Measurements from ENCODE around the gene ZNRF2. TPM values are rescaled to one million over a fixed set of nuclear protein-coding genes. Genes with fewer than 3 reads are reported as not detected.
A peak's percentile ranks its signal among the peaks of the same experiment; 100 is the strongest.
"Not testable (repeated sequence)": the region's sequence is repeated elsewhere in the genome, so short reads cannot be mapped to it uniquely, and the experiment has no call there.

The ZNRF2 gene
- total RNA-seq, 1 donor = 12.7 TPM

DNA sequence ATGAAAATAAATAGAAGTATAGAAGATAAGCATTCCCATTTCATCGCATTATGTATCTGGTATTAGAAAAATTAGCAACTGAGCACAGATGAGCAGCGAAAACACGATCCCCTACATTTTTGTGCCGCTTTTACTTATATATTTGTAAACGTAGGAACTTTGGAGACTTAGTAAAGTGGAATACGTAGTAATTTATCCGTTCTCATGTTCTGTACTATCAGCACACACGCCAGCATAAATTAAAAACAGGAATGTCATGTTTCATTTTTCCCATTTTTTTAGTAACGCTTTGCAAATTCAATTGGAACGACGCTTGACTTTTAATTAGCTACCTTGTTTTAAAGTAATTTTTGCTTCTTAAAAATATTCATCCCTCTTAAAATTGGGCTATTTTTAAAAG is 2.4 kb downstream of the ZNRF2 start:
- DNase-seq (ENCODE audit: low read depth in 2 of 3, low spot score in 2 of 3) = no peak

DNA sequence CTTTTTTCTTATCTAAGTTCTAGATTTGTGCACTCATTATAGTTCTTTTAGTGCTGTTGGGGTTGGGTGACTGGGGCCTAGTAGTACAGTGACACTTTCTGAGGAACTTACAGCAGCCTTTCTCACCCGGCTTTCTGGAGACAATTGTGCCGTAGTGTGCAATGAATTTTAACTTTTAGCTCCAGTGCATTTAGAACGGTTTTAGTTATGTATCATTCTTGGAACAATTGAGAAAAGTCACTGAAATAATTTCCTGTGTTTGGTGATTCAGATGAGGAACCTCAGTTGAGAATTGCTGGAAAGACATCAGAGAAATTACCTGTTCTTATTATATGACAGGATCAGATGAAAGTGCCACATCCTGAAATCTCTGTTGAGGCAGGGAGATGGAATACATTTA is 3.2 kb downstream of the ZNRF2 start:
- not testable (repeated sequence) for DNase-seq (ENCODE audit: low read depth in 2 of 3, low spot score in 2 of 3)

DNA sequence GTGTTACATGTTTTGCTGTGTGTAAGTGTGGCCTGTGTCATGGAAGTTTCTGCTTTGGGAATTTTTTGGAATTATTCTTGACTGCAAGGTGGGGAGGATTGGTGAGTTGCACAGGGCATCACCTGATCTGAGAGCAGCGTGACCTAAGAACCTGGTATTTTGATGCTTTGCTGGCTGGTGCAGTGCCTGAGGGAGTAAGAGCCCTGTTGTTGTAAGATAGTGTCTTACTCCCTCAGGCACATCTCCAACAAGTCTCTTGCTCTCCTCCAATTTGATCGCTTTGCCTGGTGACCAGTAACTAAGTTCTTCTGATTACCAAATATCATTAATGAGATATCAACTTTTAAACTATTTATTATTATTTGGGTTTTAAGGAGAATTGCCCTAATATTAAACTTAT is 5.2 kb downstream of the ZNRF2 start:
- not testable (repeated sequence) for DNase-seq (ENCODE audit: low read depth in 2 of 3, low spot score in 2 of 3)

DNA sequence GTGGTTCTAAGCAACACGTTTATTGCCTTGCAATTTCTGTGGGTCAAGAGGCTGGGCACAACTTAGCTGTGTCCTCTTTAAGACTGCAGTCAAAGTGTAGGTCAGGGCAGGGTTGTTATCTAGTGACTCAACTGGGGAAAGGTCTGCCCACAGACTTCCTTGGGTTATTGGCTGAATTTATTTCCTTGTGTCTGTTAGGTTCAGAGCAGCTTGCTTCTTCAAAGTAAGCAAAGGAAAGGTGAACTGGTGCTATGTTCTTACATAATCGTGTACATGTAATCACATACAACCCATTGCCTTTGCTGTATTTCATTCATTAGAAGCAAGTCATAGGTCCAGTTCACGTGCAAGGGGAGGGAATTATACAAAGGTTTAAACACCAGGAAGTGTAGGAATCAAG is 5.9 kb downstream of the ZNRF2 start:
- DNase-seq (ENCODE audit: low read depth in 2 of 3, low spot score in 2 of 3) = not testable (repeated sequence)

DNA sequence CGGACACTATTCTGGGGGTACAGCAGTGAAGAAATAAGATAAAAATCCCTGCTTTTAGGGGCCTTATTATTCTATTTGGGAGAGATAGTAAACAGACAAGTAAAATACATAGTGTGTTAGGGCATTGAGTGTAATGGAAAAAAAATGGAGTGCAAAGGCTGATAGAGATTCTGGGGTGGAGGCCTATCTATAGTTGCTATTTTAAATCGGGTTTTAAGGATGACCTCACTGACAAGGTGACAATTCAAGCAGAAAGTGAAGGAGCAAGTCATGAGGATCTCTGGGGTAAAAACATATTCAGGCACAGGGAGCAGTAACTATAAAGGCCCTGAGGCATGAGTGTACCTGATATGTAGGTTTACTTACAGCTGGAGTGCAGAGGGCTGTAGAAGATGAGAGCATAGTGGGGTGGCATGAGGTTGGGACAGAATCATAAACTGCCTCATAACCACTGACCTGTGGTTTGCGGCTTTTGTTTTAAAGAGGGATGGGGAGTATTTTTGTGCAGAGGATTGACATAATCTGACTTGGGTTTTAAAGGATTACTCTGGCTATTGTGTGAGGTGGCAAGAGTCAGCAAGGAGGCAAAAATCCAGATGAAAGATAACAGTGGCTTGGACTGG is 8.1 kb downstream of the ZNRF2 start:
- DNase-seq (ENCODE audit: low read depth in 2 of 3, low spot score in 2 of 3) = not testable (repeated sequence)

DNA sequence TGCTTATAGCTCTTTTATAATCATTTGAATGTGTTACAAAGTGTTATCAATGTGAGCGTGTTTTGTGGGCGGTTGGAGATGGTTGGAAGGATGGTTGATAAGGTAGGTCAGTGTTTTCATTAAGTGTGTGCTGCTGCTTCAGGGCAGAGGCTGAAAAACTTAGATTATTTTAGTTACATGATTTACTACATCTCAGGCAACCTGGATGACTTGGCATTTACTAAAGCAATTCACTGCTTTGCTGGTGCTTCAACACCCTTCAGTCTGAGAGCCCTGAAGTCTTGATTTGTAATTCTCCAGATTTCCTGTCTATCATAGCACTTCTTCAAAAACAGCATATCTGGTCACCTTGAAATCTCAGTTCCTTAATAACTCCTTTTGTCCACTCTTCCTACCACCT is 11.9 kb downstream of the ZNRF2 start:
- peak in 1 of 3 donors; percentile 48 for DNase-seq (ENCODE audit: low read depth in 2 of 3, low spot score in 2 of 3)

DNA sequence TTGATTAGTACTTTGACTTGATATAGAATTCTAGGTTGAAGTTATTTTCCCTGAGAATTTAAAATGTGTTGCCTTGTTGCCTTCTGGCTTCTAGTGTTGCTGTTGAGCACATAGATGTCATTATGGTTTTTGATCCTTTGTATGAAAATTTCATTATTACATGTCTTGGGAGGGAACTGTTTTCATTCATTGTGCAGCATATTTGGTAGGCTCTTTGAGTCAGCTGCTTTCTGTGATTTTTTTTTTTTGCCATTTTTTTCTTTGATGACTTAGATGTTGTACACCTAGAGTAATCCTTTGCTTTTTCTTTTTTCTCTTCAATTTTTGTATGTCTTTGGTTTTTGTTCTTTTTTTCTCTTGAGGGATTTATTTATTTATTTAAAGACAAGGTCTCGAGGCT is 13.1 kb downstream of the ZNRF2 start:
- DNase-seq (ENCODE audit: low read depth in 2 of 3, low spot score in 2 of 3) = not testable (repeated sequence)

DNA sequence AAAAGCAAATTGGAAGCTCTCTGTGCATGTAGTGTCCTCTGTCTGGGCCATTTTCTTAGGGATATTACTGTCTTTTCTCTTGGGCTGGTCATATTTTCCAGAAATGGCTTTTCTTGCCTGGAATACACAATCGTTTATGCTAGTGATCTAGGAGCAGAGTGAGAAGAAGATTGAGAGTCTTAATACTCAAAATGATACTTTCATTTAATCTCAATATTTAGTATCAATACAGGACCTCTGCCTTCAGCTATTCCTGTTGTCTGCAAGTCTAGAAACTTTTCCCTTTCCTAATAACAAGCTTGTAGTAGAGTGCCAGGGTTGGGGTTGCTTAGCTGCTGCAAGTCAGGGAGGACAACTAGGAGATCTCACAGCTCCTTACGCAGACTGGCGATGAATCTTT is 14.0 kb downstream of the ZNRF2 start:
- DNase-seq (ENCODE audit: low read depth in 2 of 3, low spot score in 2 of 3) = not testable (repeated sequence)

DNA sequence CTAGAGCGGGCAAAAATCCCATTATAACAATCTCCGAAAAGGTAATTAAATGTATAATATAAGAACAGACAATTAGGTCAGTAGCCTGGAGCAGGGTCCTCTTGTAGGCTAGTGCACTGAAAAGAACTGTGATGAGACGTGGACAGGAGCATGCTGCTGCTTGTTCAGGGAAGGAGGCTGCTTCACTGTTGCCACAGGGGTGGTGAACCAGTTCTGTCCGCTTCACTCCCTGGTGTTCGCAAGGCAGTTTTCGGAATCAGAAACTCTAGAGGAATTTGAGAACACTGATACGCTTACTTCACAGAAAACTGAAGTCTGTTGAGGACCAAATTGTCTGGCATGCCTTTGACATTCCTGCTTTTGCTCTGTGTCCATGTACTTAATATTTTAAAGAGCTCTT is 17.4 kb downstream of the ZNRF2 start:
- DNase-seq (ENCODE audit: low read depth in 2 of 3, low spot score in 2 of 3) = no peak

DNA sequence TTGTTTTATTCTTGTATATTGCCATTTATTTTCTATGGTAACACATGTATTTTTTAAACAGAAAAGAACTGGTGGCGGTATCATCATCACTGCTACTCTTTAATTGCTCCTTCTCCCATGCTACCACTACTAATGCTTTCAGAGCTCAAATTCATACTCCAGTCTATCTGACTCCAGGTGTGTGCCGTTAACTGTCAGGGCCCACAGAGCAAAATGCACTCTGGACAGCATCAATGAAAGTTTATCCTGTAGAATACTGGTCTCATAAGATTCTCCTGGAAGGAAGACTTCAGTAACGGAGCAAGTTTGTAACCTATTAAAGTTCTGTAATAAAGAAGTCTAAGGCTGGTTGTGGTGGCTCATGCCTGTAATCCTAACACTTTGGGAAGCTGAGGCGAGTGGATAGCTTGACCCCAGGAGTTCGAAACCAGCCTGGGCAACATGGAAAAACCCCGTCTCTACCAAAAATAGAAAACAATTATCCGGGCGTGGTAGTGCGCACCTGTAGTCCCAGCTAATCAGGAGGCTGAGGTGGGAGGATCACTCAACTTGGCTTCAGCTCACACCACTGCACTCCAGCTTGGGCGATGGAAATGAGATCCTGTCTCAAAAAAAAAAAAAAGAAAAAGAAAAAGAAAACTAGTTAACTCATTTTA is 18.4 kb downstream of the ZNRF2 start:
- DNase-seq (ENCODE audit: low read depth in 2 of 3, low spot score in 2 of 3) = no peak

DNA sequence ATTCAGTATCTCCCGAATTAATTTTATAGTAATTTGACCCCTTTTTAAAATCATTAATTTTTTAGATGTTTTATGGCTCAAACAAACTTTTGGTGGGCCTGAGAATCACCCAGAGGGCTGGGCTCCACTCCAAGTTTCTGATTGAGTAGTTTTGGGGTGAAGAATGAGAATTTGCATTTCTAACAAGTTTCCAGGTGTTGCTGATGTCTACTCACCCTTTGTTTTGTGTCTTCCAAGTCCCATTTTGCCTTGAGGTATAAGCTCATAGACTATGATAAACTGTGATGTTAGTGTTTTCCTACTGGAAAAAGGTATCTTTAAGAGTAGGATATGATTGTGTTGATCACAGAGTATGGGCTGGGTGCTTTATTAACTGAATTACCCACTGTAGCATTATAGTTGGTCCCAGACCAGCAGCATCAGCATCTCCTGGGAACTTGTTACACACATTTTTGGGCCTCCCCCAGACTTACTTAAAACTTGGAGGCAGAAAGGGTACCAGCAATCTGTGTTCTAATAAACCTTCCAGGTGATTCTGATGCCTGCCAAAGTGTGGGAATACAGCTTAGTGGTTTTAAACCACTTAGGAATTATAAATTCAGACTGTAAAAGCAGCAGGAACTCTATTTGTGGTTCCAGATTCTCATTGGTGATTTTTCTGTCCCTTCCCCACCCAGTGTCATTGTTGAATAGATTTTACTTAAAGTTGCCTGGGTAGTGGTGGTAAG is 19.1 kb downstream of the ZNRF2 start:
- no peak for DNase-seq (ENCODE audit: low read depth in 2 of 3, low spot score in 2 of 3)

DNA sequence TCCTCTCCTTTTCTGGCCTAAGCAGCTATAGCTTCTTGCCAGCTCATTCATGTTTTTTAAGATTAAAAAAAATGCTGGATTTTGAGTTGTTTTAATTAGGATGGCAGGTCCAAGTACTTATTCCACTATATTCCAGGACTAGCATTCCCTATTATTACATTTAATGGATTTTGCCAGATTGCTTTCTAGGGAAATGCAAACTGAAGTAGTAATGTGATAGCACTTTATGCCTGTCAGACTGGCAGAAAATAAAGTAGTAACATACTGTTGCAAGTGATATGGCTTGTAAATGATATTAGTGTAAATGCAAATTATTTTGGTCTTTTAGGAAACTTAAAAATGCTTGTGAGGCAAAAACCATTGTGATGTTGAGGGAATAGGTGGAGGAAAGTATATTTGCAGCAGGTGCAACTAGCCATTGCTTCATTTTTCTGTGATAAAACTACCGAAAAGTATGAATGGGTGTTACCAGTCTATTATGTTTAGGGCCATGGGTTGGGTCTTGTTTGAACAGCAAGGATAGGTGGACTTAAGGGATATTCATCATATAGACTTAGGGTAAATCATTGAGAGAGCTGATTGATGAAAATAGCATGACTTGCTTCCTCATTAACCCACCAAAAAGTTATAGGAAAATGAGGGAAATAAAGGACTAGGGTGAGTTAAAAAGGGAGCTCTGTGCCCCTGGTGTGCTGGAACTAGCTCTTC is 19.9 kb downstream of the ZNRF2 start:
- no peak for DNase-seq (ENCODE audit: low read depth in 2 of 3, low spot score in 2 of 3)

DNA sequence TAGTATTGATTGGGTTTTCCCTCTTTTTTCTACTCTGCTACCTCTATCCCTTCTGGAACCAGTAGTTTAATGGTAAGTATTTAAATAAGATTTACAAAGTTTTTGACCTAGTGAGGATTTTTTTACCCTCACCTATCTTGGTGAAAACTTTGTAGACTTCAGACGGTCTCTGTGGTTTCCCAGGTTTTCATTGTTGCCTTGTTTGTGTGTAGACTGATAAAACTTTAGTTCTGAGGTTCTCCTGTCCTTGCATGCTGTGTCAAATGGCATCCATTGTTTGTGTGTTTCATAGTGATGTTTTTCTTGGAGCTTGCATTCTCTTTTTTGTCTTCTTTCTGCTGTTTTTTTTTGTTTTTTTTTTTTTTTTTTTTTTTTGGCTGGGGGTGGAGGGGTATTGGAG is 22.6 kb downstream of the ZNRF2 start:
- DNase-seq (ENCODE audit: low read depth in 2 of 3, low spot score in 2 of 3) = no peak

DNA sequence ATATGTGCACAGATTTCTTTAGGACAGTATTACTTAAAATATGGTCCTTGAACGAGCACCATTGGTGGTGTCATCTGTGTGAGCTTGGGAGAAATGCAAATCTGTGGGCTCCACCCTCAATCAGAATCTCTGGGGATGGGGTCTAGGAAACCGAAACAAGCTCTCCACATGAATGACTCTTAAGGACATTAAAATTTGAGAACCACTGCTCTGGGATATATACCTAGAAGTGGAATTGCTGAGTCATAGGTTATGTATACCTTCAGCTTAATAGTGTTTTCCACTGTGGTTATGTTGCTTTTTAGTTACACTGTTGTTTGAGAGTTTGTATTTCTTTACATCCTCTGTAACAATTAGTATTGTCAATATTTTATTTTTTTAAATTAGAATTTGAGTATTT is 24.0 kb downstream of the ZNRF2 start:
- peak in 1 of 3 donors; percentile 21 for DNase-seq (ENCODE audit: low read depth in 2 of 3, low spot score in 2 of 3)

DNA sequence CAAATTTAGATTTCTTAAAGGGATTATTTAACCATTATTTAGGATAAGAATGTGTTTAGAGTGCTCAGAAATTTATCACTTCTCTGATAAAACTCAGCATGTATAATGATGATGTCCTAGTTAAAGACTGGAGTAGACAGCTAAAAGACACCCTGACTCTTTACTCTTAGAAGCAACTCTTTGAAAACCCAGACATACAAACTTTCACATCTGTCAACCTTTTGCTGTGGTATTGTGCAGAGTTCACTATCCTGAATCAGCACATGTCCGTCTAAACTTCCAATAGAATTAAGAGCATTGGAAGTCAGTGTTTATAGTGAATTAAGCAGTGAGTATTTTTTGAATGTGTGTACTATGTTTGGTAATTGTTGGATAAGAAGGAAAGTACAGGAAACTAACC is 24.9 kb downstream of the ZNRF2 start:
- DNase-seq (ENCODE audit: low read depth in 2 of 3, low spot score in 2 of 3) = no peak

DNA sequence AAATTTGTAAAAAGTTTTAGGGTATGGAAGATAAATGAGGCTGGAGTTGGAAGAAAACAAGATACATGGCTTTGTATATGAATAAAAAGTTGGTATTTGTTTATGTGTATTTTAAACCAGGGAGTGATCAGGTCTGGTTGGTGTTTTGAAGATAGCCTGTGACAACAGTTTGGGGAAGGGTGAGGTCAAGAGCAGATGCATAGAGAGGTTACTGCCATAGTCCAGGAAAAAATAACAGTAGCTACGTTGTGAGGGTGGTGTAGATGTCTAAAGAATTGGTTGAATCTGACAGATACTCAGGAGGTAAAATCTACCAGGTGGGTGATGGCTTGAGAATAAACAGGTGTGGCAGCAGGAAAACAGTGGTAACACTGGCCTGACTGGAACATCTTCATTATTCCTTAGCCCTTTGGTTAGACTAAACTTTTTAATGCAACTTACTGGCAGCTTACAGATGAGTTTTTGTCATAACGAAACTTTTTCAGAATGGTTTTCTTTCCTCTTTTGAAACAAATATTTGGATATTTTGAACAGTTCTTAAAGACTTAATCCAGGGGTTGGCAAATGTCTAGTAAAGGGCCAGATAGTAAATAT is 25.5 kb downstream of the ZNRF2 start:
- no peak for DNase-seq (ENCODE audit: low read depth in 2 of 3, low spot score in 2 of 3)

DNA sequence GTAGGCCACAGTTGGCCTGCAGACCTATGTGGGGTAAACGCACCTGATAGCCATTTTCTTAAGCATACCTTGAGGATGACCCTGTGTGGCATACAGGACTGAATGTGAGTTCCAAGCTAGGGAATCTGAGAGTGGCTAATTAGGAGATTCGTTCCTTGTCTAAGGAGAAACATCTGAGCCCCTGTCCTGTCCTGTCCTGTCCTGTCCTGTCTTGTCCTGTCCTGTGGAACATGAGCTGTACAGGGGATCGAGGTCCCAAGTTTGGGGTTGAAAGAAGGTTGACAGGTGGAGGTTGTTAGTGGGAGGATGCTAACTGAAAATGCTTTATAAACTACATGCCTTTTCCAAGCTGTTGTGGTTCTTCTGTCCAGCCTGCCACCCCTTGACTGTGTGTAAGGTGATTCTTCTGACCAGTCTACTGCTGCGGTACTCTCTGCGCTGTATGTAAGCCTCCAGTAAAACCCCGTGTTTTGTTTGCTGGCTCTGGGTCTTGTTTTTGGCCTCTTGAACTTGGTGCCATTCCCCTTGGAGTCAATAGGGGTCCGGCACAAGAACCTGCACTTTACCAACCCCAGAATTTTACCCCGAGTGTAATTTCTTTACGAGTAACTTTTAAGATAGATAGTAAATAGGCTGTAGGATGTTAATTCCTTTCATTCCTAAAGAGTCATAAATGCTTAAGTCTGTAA is 26.4 kb downstream of the ZNRF2 start:
- no peak for DNase-seq (ENCODE audit: low read depth in 2 of 3, low spot score in 2 of 3)

DNA sequence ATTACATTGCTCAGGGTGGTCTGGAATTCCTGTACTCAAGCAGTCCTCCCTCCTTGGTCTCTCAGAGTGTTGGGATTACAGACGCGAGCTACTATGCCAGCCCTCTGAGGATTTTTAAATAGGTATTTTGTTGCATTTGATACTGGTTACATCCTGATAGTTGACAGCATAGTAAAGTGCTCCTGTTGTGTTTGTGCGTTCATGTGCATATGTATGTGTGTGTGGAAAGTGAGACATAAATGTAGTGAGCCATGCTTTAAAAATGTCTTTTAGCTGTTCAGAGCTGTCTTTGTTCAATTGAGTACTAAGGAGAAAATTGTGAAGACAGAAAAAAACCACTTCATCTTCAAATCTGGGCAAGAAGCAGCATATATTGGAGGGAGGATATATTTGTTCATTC is 27.8 kb downstream of the ZNRF2 start:
- DNase-seq (ENCODE audit: low read depth in 2 of 3, low spot score in 2 of 3) = no peak

DNA sequence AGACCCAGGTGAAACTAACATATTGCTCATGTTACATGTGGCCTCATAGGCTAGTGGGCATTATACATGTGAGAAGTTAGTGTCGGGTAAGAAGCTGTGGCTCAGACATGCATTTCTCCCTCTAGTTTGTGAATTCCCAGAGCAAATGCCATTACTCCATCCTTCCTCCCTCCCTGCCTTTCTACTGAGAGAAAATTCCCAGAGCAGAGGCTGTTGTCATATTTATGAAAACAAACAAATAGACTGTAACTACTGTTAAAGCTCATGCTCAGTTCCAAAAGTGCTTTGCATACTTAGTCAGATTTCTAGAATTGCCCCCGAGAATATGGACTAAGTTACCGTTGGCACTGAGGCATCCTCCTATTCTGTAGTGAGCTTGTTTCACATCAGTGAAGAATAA is 29.0 kb downstream of the ZNRF2 start:
- DNase-seq (ENCODE audit: low read depth in 2 of 3, low spot score in 2 of 3) = no peak

DNA sequence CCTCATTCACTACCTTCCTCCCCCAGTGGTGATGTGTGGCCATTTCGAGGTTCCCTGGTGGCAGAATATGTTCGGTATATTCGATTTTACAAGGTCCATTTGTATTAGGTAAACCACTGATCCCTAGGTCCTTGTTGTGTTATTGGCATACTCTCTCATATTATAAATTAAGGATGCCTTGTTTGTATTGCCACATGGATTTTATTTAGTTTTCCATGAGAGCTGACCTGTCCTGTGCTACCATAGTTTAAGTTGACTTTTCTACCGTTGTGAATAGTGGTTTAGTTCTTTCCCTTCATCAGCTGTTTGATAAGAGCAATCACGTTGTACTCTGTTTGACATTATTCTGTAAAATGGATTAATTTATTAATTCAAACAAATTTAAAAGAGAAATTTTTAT is 29.4 kb downstream of the ZNRF2 start:
- DNase-seq (ENCODE audit: low read depth in 2 of 3, low spot score in 2 of 3) = no peak

DNA sequence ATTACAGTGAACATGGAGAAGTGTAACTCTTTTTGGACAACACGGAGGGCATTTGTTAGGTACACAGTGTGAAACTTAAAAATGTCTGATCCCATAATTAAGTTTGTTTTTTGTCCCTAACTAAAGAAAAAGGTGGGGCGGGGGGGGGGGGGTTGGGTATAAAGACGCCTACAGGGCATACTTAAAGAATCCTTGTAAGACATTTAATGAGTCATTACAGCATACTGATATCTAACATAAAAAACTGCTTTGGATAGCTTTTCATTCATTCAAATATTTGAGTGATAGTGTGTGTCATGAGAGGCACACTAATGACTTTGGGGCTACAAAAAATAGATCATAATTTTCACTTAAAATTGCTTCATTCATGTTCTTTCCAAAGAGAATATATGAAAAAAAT is 31.2 kb downstream of the ZNRF2 start:
- no peak for DNase-seq (ENCODE audit: low read depth in 2 of 3, low spot score in 2 of 3)
